ENCODE data around the gene SRSF6.

DNA sequence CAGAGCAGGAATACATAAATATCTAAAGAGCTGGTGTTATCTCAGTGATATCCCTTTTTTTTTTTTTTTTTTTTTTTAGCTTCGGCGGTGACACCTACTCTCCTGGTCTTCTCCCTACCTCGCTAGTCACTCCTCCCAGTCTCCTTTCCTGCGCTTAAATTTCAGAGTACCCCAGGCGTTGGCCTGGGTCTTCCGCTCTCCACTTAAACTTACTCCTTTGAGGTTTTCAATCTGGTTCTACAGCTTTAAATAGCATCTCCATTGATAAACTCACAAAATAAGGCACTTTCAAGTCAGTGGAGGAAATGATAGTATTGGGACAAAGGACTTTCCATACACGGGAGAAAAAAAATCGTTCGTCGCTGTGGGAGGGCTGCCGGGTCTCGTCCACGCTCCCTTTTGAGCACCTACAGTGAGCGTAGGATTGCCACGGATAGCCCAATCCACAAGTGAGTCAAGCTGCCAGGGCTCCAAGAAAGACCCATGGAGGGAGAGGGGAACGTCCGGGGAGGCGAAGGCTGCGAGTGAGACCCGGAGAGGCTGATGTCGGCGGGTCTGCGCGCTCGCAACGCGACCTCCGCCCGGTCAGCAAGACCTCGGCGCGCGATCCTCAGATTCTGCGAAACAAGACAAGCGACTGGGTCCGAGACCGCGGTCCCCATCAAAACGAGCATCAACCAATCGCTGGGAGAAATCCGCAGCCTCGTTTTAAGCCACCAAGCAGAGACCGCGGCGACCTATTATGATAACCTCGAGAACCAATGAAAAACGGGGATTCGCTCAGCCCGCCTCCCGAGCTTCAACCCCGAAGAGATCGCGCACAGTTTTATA is 672 bp upstream of the SRSF6 start:
- TF ChIP-seq, protein P1, sequence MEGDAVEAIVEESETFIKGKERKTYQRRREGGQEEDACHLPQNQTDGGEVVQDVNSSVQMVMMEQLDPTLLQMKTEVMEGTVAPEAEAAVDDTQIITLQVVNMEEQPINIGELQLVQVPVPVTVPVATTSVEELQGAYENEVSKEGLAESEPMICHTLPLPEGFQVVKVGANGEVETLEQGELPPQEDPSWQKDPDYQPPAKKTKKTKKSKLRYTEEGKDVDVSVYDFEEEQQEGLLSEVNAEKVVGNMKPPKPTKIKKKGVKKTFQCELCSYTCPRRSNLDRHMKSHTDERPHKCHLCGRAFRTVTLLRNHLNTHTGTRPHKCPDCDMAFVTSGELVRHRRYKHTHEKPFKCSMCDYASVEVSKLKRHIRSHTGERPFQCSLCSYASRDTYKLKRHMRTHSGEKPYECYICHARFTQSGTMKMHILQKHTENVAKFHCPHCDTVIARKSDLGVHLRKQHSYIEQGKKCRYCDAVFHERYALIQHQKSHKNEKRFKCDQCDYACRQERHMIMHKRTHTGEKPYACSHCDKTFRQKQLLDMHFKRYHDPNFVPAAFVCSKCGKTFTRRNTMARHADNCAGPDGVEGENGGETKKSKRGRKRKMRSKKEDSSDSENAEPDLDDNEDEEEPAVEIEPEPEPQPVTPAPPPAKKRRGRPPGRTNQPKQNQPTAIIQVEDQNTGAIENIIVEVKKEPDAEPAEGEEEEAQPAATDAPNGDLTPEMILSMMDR (IDR thresholded peaks at IDR 0.05): no peak
- TF ChIP-seq EZH2 (IDR thresholded peaks at IDR 0.05): no peak
- no peak for TF ChIP-seq EZH2phosphoT487 (IDR thresholded peaks at IDR 0.05)
